IPS DF 6.9 (cell line): Measurements from ENCODE around the gene DAD1.

Experiments used
- DNase-seq: peaks from one replicate; pipeline ENCODE4 v3.0.0-alpha.2; 2013; ENCODE audit warnings: low read depth, low spot score
- H3K27ac ChIP-seq: one replicate; pipeline ENCODE4 v1.5.1; 2013; ENCODE audit warnings: low read length, control low read depth
- H3K27me3 ChIP-seq: 2 replicates; pipeline ENCODE4 v1.6.1; 2013; ENCODE audit warnings: mild to moderate bottlenecking, low read length; ENCODE audit not compliant: control insufficient read depth, insufficient read depth
- H3K36me3 ChIP-seq: 2 replicates; pipeline ENCODE4 v1.6.1; 2013; ENCODE audit warnings: low read length; ENCODE audit not compliant: control insufficient read depth, insufficient read depth
- H3K4me1 ChIP-seq: 2 replicates; pipeline ENCODE4 v1.6.1; 2013; ENCODE audit warnings: low read length; ENCODE audit not compliant: control insufficient read depth, insufficient read depth
- H3K4me3 ChIP-seq: 2 replicates; pipeline ENCODE4 v1.5.1; 2013; ENCODE audit warnings: mild to moderate bottlenecking, low read length
- H3K9me3 ChIP-seq: 2 replicates; pipeline ENCODE4 v1.6.1; 2013; ENCODE audit warnings: low read length, inconsistent platforms; ENCODE audit not compliant: control insufficient read depth, insufficient read depth
- WGBS: extraction: QIAGEN DNeasy Blood & Tissue Kit; methylation state at CpG from one replicate; pipeline ENCODE4 v1.1.7; 2013; ENCODE audit warnings: mixed read lengths, missing lambda C conversion rate; ENCODE audit not compliant: insufficient read length, insufficient coverage; 5-methylcytosine and 5-hydroxymethylcytosine counted together

DAD1 gene

DNA sequence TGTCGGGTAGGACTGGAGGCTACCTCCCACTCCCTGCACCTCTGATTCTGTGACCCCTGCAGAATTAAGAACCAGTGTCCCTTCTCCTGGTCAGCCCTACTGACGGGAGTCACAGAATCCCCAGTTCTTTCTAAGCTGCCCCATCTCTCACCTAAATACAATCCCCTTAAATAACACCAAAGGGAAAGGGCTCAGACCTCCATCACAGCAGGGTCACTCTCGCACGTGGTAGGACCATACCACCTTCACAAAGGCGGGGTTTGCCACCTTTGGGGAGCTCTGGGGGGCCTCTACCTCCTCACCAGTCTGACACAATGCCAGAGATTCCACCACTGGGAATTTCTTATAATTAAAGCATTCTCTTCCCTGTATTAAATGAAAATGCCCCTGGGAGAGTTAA is 35.6 kb downstream of the DAD1 start:
- Histone ChIP-seq H3K36me3 (no peaks in the 10 kb centered on the region), H3K4me1 (peaks cover 4% of the 10 kb centered on the region), H3K27me3 (no peaks in the 10 kb centered on the region), H3K9me3 (no peaks in the 10 kb centered on the region), H3K27ac (no peak overlapping the region), H3K4me3 (no peak overlapping the region)
- WGBS: no CpG with 5 or more reads among the region's 5 CpGs
- no peak for DNase-seq

- Histone ChIP-seq H3K27ac (no peak overlapping the region), H3K4me1 (peaks cover 4% of the 10 kb centered on the region), H3K4me3 (no peak overlapping the region), H3K27me3 (no peaks in the 10 kb centered on the region), H3K36me3 (no peaks in the 10 kb centered on the region), H3K9me3 (no peaks in the 10 kb centered on the region)
- no peak for DNase-seq
- no CpG with 5 or more reads among the region's 2 CpGs for WGBS
These were observed 36.3 kb downstream of the DAD1 start for GRCh38 chr14:22552827-22553076.

DNA sequence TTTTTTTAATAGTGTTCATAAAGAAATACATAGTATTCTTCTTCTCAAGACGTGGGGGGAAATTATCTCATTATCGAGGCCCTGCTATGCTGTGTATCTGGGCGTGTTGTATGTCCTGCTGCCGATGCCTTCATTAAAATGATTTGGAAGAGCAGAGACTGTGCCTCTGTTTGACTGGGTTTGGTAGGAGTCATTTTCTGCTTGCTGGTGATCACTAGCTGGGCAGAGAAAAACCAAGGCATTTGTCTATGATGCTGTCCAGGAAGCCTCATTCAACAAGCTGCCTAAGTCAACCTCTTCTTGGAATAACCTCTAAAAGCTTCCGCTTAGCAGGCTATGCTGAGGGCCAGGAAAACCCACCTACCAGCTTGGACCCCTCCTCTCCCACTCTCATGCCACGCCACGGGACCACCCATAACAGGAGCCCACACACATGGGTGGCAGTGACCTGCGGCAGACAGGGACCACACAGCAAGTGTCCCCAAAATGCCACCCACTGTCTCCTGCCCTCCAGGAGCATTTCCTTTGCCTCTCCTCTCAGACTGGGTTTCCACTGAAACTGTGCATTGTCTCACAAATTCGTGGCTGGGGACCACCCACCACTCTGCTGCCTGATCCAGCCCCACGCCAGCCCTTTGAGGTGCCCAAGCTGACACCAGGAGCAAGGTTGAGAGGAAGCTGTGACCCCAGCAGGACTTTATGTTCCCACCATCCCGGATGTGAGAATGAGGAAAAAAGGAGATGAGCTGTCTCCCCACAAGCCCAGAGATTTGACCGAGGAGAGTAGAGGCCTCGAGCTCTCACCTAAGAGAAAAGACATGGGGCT is 36.8 kb downstream of the DAD1 start:
- Histone ChIP-seq H3K36me3 (no peaks in the 10 kb centered on the region), H3K27ac (no peak overlapping the region)

GRCh38 chr14:22551605-22551997 is 37.4 kb downstream of the DAD1 start:
- no peak overlapping the region for H3K4me3 ChIP-seq
- H3K27me3 ChIP-seq: no peaks in the 10 kb centered on the region
- H3K27ac ChIP-seq: no peak overlapping the region
- WGBS: no CpG with 5 or more reads among the region's 5 CpGs
- H3K4me1 ChIP-seq: peaks cover 4% of the 10 kb centered on the region
- no peaks in the 10 kb centered on the region for H3K36me3 ChIP-seq
- DNase-seq: no peak
- H3K9me3 ChIP-seq: no peaks in the 10 kb centered on the region

More for the DNA sequence above, 36.8 kb downstream of the DAD1 start:
- peaks cover 4% of the 10 kb centered on the region for H3K4me1 ChIP-seq
- no peaks in the 10 kb centered on the region for H3K27me3 ChIP-seq
- H3K4me3 ChIP-seq: no peak overlapping the region
- H3K9me3 ChIP-seq: no peaks in the 10 kb centered on the region
- DNase-seq: no peak
- no CpG with 5 or more reads among the region's 13 CpGs for WGBS

- no peaks in the 10 kb centered on the region for H3K27me3 ChIP-seq
- peaks cover 7% of the 10 kb centered on the region for H3K4me1 ChIP-seq
- H3K4me3 ChIP-seq: no peak overlapping the region
- no peaks in the 10 kb centered on the region for H3K36me3 ChIP-seq
- DNase-seq: no peak
- peak overlapping the region; percentile 5 for H3K27ac ChIP-seq
- WGBS: no CpG with 5 or more reads among the region's 11 CpGs
- no peaks in the 10 kb centered on the region for H3K9me3 ChIP-seq
These were observed 38.9 kb downstream of the DAD1 start for GRCh38 chr14:22549981-22550673.

GRCh38 chr14:22549324-22549962 is 39.6 kb downstream of the DAD1 start:
- no CpG with 5 or more reads among the region's 6 CpGs for WGBS
- Histone ChIP-seq H3K9me3 (no peaks in the 10 kb centered on the region), H3K4me1 (peaks cover 7% of the 10 kb centered on the region), H3K4me3 (no peak overlapping the region), H3K27ac (no peak overlapping the region), H3K27me3 (no peaks in the 10 kb centered on the region), H3K36me3 (no peaks in the 10 kb centered on the region)
- DNase-seq: no peak

GRCh38 chr14:22547948-22548750 is 40.9 kb downstream of the DAD1 start:
- WGBS: no CpG with 5 or more reads among the region's 8 CpGs
- H3K9me3 ChIP-seq: no peaks in the 10 kb centered on the region
- H3K4me3 ChIP-seq: no peak overlapping the region
- no peak for DNase-seq
- H3K27ac ChIP-seq: no peak overlapping the region
- H3K36me3 ChIP-seq: no peaks in the 10 kb centered on the region
- no peaks in the 10 kb centered on the region for H3K27me3 ChIP-seq
- H3K4me1 ChIP-seq: peaks cover 7% of the 10 kb centered on the region

DNA sequence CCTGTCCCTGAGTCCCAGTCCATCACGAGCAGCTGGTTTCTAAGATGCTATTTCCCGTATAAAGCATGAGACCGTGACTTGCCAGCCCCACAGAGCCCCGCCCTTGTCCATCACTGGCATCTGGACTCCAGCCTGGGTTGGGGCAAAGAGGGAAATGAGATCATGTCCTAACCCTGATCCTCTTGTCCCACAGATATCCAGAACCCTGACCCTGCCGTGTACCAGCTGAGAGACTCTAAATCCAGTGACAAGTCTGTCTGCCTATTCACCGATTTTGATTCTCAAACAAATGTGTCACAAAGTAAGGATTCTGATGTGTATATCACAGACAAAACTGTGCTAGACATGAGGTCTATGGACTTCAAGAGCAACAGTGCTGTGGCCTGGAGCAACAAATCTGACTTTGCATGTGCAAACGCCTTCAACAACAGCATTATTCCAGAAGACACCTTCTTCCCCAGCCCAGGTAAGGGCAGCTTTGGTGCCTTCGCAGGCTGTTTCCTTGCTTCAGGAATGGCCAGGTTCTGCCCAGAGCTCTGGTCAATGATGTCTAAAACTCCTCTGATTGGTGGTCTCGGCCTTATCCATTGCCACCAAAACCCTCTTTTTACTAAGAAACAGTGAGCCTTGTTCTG is 41.6 kb downstream of the DAD1 start:
- no peak overlapping the region for H3K27ac ChIP-seq
- WGBS: no CpG with 5 or more reads among the region's 9 CpGs
- H3K27me3 ChIP-seq: no peaks in the 10 kb centered on the region
- no peaks in the 10 kb centered on the region for H3K36me3 ChIP-seq
- H3K4me3 ChIP-seq: no peak overlapping the region
- no peaks in the 10 kb centered on the region for H3K9me3 ChIP-seq
- H3K4me1 ChIP-seq: peaks cover 7% of the 10 kb centered on the region
- DNase-seq: no peak

DNA sequence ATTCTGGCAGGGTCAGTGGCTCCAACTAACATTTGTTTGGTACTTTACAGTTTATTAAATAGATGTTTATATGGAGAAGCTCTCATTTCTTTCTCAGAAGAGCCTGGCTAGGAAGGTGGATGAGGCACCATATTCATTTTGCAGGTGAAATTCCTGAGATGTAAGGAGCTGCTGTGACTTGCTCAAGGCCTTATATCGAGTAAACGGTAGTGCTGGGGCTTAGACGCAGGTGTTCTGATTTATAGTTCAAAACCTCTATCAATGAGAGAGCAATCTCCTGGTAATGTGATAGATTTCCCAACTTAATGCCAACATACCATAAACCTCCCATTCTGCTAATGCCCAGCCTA is 42.3 kb downstream of the DAD1 start:
- H3K4me1 ChIP-seq: peaks cover 6% of the 10 kb centered on the region
- no CpG with 5 or more reads among the region's 3 CpGs for WGBS
- no peaks in the 10 kb centered on the region for H3K36me3 ChIP-seq
- H3K9me3 ChIP-seq: no peaks in the 10 kb centered on the region
- H3K4me3 ChIP-seq: no peak overlapping the region
- no peak overlapping the region for H3K27ac ChIP-seq
- DNase-seq: no peak
- no peaks in the 10 kb centered on the region for H3K27me3 ChIP-seq
